ENCODE results near the gene GPX4. TPM values are rescaled to one million over a fixed set of nuclear protein-coding genes. Genes with fewer than 3 reads are reported as not detected.

The GPX4 gene
- total and polyA plus RNA-seq, 10 of the 15 experiments (the other 5 are each of a cell fraction or from before 2014, with no cell fraction given) = 33.3 to 749 (median 297) TPM

DNA sequence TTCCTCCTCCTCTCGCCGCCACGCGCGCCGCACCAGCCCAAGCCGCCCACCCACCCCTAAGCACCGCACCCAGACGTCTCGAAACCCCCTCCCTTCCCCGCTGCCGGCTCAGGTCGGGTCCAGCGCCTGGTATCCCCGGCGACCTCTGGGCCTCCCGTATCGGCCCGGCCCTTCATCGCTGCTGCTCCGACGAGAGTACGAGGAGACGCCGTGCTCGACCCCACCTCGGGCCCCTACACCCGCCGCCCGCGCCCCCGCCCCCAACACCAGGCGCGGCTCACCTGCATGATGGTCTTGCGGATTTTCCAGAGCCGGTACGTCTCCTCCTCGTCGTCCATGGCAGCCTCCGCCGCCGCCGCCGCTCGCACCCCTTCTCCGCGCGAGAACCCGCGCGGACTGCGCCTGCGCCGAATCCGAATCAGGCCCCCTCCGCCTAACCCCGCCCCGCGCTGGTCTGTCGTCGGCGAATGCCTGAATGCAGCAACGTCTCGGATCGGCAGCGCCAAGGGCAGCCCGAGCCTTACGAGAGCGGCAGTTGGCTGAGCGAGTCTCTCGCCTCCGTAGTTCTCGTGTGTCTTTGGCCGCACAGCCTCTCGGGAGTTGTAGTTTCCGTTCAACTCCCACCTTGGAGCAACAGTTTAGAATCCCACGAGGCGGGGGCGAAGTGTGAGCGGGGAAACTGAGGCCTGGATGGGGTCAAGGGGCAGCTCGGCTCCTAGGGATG, 8.7 kb upstream of the GPX4 start, which contains the start of gene POLR2E (continued):
- TF ChIP-seq, protein P1, sequence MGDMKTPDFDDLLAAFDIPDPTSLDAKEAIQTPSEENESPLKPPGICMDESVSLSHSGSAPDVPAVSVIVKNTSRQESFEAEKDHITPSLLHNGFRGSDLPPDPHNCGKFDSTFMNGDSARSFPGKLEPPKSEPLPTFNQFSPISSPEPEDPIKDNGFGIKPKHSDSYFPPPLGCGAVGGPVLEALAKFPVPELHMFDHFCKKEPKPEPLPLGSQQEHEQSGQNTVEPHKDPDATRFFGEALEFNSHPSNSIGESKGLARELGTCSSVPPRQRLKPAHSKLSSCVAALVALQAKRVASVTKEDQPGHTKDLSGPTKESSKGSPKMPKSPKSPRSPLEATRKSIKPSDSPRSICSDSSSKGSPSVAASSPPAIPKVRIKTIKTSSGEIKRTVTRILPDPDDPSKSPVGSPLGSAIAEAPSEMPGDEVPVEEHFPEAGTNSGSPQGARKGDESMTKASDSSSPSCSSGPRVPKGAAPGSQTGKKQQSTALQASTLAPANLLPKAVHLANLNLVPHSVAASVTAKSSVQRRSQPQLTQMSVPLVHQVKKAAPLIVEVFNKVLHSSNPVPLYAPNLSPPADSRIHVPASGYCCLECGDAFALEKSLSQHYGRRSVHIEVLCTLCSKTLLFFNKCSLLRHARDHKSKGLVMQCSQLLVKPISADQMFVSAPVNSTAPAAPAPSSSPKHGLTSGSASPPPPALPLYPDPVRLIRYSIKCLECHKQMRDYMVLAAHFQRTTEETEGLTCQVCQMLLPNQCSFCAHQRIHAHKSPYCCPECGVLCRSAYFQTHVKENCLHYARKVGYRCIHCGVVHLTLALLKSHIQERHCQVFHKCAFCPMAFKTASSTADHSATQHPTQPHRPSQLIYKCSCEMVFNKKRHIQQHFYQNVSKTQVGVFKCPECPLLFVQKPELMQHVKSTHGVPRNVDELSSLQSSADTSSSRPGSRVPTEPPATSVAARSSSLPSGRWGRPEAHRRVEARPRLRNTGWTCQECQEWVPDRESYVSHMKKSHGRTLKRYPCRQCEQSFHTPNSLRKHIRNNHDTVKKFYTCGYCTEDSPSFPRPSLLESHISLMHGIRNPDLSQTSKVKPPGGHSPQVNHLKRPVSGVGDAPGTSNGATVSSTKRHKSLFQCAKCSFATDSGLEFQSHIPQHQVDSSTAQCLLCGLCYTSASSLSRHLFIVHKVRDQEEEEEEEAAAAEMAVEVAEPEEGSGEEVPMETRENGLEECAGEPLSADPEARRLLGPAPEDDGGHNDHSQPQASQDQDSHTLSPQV (IDR thresholded peaks at IDR 0.05) = no peak; the same call in 1 of the 2 replicates
- TF ChIP-seq, protein P2, sequence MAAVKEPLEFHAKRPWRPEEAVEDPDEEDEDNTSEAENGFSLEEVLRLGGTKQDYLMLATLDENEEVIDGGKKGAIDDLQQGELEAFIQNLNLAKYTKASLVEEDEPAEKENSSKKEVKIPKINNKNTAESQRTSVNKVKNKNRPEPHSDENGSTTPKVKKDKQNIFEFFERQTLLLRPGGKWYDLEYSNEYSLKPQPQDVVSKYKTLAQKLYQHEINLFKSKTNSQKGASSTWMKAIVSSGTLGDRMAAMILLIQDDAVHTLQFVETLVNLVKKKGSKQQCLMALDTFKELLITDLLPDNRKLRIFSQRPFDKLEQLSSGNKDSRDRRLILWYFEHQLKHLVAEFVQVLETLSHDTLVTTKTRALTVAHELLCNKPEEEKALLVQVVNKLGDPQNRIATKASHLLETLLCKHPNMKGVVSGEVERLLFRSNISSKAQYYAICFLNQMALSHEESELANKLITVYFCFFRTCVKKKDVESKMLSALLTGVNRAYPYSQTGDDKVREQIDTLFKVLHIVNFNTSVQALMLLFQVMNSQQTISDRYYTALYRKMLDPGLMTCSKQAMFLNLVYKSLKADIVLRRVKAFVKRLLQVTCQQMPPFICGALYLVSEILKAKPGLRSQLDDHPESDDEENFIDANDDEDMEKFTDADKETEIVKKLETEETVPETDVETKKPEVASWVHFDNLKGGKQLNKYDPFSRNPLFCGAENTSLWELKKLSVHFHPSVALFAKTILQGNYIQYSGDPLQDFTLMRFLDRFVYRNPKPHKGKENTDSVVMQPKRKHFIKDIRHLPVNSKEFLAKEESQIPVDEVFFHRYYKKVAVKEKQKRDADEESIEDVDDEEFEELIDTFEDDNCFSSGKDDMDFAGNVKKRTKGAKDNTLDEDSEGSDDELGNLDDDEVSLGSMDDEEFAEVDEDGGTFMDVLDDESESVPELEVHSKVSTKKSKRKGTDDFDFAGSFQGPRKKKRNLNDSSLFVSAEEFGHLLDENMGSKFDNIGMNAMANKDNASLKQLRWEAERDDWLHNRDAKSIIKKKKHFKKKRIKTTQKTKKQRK (IDR thresholded peaks at IDR 0.05; ENCODE audit: low read depth, low read length) = no peak
- TF ChIP-seq, protein P3, sequence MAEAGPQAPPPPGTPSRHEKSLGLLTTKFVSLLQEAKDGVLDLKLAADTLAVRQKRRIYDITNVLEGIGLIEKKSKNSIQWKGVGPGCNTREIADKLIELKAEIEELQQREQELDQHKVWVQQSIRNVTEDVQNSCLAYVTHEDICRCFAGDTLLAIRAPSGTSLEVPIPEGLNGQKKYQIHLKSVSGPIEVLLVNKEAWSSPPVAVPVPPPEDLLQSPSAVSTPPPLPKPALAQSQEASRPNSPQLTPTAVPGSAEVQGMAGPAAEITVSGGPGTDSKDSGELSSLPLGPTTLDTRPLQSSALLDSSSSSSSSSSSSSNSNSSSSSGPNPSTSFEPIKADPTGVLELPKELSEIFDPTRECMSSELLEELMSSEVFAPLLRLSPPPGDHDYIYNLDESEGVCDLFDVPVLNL (IDR thresholded peaks at IDR 0.05; ENCODE audit: low read depth, low read length) = peak; percentile 27; the same call in 1 of the 2 replicates
- TF ChIP-seq POLR2AphosphoS5 (IDR thresholded peaks at IDR 0.05; ENCODE audit: low read length) = peak; percentile 52; the same call in 1 of the 2 replicates
- TF ChIP-seq HCFC1 (IDR thresholded peaks at IDR 0.05; ENCODE audit: low read length) = peak; percentile 97
- TF ChIP-seq CBFB (IDR thresholded peaks at IDR 0.05; ENCODE audit: low read depth) = peak; percentile 92
- TF ChIP-seq SMAD1 (IDR thresholded peaks at IDR 0.05; ENCODE audit: low read depth, partially characterized antibody) = no peak
- TF ChIP-seq TCF7 (IDR thresholded peaks at IDR 0.05; ENCODE audit: borderline replicate concordance) = no peak
- no peak for TF ChIP-seq SPI1 (IDR thresholded peaks at IDR 0.05; ENCODE audit: borderline replicate concordance, insufficient read depth, low read depth, low read length)
- TF ChIP-seq SREBF2 (IDR thresholded peaks at IDR 0.05; ENCODE audit: low read length) = no peak; the same call in 1 of the 2 replicates
- peak; percentile 98 for TF ChIP-seq MYC (IDR thresholded peaks at IDR 0.05; ENCODE audit: insufficient read depth, insufficient read length, insufficient replicate concordance, low read length, severe bottlenecking)
- TF ChIP-seq MEF2B (IDR thresholded peaks at IDR 0.05; ENCODE audit: partially characterized antibody, poor library complexity, severe bottlenecking) = no peak
- TF ChIP-seq FOXM1 (IDR thresholded peaks at IDR 0.05; ENCODE audit: low read depth, low read length) = no peak
- peak; percentile 73; the same call in 1 of the 2 replicates for TF ChIP-seq LARP7 (IDR thresholded peaks at IDR 0.05)
- peak; percentile 55; the same call in 1 of the 2 replicates for TF ChIP-seq SMAD5 (IDR thresholded peaks at IDR 0.05; ENCODE audit: low read depth)
- 0 out of 2 replicates have a peak, but pooled peaks have one; percentile 10 for TF ChIP-seq RFX5 (IDR thresholded peaks at IDR 0.05; ENCODE audit: low read depth, low read length)
- peak; percentile 69; the same call in 1 of the 2 replicates for TF ChIP-seq TAF1 (IDR thresholded peaks at IDR 0.05; ENCODE audit: borderline replicate concordance, low read depth, low read length)
- TF ChIP-seq, protein P4, sequence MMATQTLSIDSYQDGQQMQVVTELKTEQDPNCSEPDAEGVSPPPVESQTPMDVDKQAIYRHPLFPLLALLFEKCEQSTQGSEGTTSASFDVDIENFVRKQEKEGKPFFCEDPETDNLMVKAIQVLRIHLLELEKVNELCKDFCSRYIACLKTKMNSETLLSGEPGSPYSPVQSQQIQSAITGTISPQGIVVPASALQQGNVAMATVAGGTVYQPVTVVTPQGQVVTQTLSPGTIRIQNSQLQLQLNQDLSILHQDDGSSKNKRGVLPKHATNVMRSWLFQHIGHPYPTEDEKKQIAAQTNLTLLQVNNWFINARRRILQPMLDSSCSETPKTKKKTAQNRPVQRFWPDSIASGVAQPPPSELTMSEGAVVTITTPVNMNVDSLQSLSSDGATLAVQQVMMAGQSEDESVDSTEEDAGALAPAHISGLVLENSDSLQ (IDR thresholded peaks at IDR 0.05) = peak; percentile 85
- TF ChIP-seq, protein P5, sequence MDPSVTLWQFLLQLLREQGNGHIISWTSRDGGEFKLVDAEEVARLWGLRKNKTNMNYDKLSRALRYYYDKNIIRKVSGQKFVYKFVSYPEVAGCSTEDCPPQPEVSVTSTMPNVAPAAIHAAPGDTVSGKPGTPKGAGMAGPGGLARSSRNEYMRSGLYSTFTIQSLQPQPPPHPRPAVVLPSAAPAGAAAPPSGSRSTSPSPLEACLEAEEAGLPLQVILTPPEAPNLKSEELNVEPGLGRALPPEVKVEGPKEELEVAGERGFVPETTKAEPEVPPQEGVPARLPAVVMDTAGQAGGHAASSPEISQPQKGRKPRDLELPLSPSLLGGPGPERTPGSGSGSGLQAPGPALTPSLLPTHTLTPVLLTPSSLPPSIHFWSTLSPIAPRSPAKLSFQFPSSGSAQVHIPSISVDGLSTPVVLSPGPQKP (IDR thresholded peaks at IDR 0.05; ENCODE audit: low read depth, low read length) = no peak
